Raji (cell line): ENCODE measurements around the gene IRX2.

Experiments
- POLR2A ChIP-seq: IDR thresholded peaks from 2 replicates; pipeline ENCODE4 v1.6.1; 2011; ENCODE audit warnings: low read depth, low read length, control low read depth; ENCODE audit not compliant: insufficient read depth

IRX2 gene

DNA sequence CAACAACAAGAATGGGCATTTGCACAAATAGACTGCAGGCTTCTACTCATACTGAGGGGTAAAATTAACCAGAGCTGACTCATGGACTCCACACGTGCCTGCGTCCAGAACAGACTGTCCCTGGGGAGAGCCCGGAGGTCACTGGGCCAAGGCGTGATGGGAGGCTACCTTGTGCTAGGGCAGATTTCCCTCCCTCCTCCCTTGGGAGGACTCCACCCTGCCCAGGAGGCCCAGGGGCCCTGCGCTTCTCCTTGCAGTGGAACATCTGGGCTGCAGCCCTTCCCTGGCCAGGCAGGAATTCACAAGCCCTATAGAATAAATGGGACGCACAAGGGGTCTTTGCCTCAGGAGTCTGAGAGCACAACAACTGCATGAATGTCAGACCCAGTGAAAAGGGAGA lies 35.6 kb downstream of the IRX2 start:
- TF ChIP-seq POLR2A = no peak

DNA sequence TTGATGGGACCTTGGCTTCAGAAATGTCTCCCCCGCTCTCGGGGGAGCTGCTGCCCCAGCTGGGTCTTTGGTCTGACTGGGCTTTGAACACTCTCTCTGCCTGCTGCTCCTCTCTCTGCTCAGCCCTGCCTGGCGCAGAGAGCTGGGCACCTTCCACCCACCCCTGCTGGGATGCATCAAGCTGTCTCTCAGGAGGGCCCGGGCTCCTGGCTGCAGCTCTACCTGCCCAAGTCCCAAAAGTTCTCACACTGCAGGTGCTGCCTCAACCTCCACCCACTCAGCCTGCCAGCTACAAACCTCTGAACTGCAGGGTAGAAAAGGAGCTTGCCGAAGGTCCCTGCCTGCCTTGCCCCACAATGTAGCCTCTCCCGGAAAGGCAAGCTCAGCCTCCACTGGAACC lies 36.7 kb downstream of the IRX2 start:
- TF ChIP-seq POLR2A = no peak

DNA sequence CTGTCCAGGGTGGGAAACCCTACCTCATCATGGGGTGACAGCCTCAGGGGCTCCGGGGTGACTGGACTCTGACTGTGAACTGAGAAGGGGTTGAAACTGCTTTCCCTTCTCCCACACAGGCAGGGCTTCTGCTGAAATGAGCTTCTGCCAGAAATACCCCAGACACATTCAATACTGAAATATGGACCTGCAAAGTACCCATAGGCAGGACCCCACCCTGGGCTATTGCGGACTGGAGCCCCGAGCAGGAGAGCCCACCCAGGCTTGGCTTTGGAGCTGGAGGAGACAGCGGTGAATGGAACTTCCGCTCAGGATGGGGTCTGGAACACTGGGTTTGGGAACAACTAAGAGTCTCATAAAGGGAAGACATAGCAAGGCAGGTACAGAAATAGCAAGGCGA lies 37.5 kb downstream of the IRX2 start:
- TF ChIP-seq POLR2A = no peak

DNA sequence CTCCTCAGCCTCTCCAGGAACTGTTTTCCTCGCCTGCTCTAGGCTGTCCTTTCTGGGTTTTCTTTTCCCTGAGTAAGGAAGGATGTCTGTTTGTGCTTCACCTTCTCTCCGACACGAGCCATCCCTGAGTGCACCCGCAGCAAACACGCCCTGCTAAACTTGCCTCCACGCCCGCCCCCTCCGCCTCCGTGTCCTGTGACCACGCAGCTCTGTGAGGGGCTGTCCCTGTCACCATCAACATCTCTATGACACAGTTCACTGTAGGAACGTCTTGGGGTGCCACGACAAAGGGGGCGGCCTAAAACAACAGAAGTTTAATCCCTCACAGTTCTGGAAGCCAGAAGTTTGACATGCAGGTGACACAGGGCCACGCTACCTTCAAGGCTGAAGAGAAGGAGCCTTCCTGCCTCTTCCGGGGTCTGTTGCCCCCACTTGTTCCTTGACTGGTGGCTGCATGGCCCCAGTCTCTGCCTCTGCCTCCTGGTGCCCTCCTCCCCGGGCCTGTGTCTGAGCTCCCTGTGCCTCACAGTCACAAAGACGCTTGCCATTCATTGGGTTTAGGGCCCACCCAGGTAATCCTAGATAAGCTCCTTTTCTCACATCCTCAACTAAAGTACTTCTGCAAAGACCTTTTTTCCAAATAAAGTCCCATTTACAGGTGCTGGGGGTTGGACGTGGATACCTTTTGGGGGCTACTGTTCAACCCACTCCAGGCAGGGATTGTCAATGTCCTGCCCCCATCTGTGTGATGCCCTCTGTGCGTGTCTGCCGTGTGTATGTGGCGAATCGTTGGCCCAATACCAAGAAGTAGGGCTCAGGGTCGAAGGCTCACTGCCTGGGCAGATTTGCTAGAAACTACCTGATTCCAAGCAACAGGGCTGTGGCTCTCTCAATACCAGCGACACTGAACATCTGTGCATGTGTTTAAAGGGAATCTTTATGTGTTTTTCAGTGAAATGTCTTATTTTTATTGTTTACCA lies 39.7 kb downstream of the IRX2 start:
- TF ChIP-seq POLR2A = no peak

DNA sequence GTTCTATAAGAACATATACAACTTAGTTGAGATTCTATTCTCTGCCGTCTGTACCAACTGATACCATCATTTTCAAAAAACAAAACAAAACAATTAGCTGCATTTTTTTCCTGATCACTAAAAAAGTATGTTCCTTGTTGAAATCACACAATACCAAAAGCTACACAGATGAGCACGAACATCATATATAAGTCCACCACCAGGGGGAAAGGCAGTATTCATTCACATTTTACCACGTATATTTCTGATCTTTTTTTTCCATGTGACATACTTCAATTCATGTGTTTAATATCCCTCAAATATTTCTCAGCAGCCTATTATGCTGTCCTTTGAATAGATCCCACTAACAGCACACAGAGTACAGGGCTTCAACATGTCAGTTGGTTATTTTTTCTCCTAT lies 40.6 kb downstream of the IRX2 start:
- TF ChIP-seq POLR2A = no peak

DNA sequence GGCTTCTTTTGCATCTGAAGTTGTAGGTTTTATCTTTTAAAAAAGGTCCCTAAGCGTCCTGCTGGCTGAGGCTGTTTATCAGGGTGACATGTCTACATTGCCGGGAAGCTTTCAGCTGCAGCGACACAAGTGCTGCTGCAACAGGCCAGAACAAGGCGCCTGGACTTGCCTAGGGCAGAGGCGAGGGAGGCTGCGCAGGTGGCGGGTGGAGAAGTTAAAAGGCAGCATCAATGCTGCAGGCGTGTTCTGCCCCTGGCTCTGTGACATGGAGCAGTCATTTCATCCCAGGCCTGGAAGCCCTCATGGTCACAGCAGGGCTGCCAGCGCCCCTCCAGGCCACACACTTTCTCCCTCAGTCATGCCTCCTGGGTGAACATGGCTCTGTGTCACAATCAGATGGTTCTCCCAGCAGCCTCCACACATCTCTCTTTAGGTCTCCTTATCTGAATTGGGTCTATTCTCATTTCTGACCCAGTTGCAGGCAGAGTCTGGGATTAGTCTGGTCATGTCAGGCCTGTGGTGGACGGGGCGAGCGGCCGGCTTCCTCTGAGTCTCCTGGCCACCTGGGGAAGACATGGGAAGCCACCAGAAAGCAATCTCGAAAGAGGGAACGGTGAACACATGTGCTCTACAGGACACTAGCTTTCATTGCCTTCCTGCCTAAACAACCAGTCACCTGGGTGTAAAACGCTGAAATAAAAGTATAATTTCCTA lies 41.3 kb downstream of the IRX2 start:
- TF ChIP-seq POLR2A = no peak

DNA sequence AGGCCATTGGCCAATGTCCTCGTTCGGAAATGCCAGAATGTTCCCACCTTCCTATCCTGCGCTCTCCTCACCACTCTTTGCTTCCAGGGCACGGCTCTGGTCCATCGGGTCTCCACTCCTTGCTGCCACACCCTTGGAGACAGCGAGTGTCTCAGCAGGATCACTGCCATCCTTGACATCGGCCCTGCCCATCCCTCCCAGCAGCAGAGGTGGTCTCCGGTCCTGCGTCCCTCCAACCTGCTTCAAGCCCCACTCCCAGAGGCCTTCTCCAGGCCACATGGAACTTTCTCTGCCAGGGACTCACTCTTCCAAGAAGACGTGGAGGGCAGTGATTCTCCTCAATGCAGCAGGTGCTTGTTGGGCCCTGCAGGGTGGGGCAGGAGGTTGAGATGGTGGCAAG lies 42.7 kb downstream of the IRX2 start:
- TF ChIP-seq POLR2A = no peak

DNA sequence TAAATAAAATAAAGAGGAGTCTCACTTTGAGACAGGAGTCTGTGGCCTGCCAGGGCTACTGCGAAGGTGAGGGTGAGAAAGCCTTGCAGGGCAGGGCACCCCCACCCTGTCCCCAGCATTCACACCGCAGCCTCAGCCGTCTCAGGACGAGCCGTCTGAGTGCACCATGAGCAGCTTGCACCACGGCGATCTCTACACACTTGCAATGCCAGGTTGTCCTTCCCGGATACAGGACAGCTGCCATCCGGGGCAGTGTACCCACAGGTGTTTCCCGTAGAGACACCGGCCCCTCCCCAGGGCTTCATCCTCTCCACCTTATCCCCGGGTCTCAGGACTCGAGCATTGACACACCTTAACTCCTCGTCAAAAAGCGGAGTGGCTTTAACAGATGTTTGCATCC lies 43.3 kb downstream of the IRX2 start:
- no peak for TF ChIP-seq POLR2A

DNA sequence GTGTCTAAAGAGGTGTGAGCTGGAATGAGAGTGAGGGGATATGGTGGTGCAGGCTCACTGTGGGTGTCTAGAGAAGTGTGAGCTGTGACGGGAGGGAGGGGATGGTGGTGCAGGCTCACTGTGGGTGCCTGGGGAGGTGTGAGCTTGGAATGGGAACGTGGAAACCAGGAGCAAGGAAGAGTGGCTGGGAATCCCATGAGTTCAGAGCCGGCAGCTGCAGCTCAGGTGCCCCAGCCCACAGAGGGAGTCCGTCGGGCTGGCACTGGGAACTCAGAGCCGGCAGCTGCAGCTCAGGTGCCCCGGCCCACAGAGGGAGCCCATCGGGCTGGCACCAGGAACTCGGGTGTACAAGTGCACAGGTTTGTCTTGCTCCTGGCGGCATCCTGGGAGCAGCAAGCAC lies 45.6 kb downstream of the IRX2 start:
- TF ChIP-seq POLR2A = no peak

DNA sequence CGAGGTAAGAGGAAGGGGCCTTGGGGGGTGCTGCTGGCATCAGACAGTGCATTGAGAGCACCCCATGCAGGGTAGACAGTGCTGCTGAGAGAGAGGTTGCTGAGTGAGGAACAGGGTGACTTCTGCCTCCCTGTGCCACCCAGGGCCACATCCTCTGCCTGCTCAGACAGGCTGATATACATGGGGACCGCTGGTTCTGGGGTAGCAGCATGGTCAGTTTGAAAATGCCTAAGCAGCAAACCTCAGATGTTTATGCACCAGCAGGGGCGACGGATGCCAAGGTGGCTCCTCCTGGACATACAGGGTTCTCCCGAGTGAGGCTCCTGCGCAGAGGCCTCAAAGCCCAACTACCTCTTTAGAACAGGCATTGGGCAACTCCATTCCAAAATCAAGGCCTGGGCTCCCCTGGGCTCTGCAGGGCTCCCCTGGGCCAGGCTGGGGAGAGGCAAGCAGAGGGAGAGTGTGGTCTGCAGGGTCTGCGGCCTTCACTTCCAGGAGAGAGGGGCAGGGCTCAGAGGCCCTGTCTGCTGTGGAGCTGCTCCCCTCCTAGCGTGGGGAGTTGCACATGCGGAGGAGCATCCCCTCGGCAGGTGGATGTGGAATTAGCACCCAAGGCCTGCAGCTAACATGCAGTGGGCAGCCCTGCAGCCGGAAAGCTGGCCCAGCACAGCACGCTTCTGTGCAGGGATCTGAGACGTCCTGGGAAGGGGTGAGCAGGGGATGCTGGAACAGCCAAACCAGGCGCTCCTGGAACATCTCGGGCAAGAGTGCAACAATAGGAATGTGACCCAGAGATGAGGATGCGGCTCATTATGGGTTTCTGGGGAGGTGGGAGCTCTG lies 46.5 kb downstream of the IRX2 start:
- no peak for TF ChIP-seq POLR2A

DNA sequence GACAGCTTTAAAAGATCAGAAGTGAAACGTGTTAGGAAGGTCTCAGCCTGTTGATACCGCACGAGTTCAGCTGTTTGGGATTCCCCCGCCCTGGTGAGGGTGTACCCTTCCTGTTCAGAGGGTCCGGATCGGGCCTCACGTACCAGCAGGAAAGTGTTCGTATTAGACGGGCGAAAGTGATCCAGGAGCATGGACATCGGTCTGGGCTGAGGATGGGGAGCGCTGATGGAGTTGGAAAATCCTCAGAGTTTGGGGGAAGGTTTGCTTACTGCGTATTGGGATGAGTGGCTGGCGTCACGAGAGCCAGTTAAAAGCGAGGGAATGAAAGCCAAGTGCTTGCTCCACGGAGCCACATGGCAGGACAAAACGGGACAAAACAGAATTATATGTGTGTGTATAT lies 47.4 kb downstream of the IRX2 start:
- TF ChIP-seq POLR2A = no peak

DNA sequence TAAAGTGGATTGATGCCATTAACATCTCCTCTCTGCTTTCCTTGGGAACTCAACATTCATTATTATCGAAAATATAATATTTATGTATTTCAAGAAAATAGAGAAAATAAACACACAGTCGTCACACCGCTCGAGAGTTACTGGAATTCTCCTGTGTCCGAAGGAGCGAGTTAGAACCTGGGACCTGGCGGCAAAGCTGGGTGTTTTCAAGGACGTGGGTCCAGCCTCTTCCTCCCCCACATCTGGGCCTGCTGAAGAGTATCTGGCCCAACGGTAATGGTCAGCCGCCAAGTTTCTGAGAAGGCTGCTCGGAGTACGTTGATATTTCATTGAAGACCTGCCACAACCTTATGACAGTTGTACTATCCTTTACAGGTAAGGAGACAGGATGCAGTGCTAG lies 47.9 kb downstream of the IRX2 start:
- no peak for TF ChIP-seq POLR2A

DNA sequence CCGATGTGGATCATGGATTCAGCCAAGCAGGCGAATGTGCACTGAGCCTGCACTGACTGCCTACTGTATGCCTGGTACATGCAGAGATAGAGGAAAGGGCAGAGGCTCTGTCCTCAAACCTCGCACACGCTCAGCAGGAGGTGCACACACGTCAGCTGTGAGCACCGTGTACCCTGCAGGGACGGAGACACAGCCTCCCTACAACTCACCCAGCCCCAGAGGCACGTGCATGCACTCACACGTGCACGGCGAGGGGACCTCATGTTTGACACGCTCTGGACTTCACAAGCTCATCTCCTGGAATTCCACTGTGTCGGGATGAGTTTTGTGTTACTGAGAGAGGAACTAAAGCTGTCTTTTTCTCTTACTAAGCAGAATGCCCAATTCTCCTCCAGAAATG lies 48.4 kb downstream of the IRX2 start:
- TF ChIP-seq POLR2A = no peak

DNA sequence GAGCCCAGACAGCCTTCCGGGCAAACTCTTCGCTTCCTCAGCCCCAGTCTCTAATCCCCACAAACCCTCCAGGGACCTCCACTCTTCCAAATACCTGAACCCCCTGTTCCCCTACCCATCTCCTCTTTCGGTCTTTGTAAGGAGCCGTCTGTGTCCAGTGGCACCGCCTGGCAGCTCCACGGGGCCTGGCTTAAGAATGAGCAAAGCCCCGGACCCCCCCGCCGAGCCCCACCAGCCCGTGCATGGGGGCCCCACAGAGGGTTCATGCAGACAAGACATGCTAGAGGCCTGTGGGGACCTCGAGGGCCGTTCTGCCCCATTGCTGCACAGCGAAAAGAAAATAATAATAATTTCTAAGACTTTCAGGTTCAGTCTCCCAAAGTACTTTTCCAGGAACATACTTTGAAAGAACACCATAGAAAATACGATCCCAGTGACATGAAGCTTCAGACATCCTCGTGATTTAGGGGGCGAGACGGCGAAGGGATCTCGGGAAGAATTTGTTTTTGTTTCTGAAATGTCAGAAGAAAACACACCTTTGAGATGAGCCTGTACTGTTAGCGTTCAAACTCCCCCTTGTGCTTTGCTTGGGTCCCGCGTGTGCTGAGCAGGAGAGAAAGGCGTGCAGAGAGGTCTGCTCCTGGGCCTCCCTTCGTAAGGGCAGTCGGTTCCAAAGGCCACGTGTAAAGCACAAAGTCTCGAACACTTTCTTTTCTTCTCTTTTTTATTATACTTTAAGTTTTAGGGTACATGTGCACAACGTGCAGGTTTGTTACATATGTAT lies 49.2 kb downstream of the IRX2 start:
- TF ChIP-seq POLR2A = no peak

DNA sequence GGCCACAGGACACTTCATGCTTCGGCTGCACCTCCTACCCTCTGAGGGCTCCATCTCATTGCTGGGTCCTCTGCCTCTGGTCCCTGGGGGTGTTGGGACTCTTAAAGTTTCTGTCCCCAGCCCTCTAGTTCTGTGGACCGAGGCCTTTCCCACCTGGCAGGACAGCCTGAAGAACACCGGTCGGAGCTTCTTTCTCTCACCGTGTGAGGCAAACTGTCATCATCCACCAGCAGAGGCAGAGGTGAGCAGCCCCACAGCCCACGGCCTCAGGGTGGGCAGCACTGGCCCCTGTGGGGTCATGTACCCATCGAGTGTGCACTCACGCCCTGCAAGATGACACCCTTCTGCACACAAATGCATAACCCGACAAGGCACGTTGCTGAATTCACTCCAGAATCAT lies 49.9 kb downstream of the IRX2 start:
- TF ChIP-seq POLR2A = no peak
